HG03575 (cell line): ENCODE measurements around the gene KLK7.
"Not testable (repeated sequence)": the region's sequence is repeated elsewhere in the genome, so short reads cannot be mapped to it uniquely, and the experiment has no call there.

Experiments
- ATAC-seq: cut with Tn5 transposase; IDR thresholded peaks from one replicate; pipeline ENCODE4 v1.9.1; 2021; ENCODE audit not compliant: unreplicated experiment, insufficient number of reproducible peaks, low FRiP score; ENCODE audit errors: extremely low read depth

The KLK7 gene

GRCh38 chr19:50982186-50982585 lies 1.5 kb downstream of the KLK7 start:
- ATAC-seq = no peak

GRCh38 chr19:50981587-50982146 lies 2.0 kb downstream of the KLK7 start:
- no peak for ATAC-seq

- ATAC-seq = no peak
Observed at GRCh38 chr19:50980208-50980607, 3.5 kb downstream of the KLK7 start.

- ATAC-seq = no peak
Observed at GRCh38 chr19:50979758-50980157, 4.0 kb downstream of the KLK7 start.

- ATAC-seq = no peak
Observed at GRCh38 chr19:50978772-50979390, 4.8 kb downstream of the KLK7 start.

- no peak for ATAC-seq
Observed at GRCh38 chr19:50977626-50978025, 6.1 kb downstream of the KLK7 start.

GRCh38 chr19:50975766-50976165 lies 8.0 kb downstream of the KLK7 start:
- ATAC-seq = no peak

GRCh38 chr19:50974702-50975556 lies 8.8 kb downstream of the KLK7 start:
- ATAC-seq = no peak

- no peak for ATAC-seq
Observed at GRCh38 chr19:50972795-50973376, 10.8 kb downstream of the KLK7 start.

GRCh38 chr19:50969810-50970209 lies 13.9 kb downstream of the KLK7 start:
- not testable (repeated sequence) for ATAC-seq

GRCh38 chr19:50969413-50969760 lies 14.3 kb downstream of the KLK7 start, which contains the start of gene KLK6:
Gene KLK6, minus strand, starts transcription at chr19:50969591. Its CDS starts 1,487 bp downstream, at chr19:50968104.
- ATAC-seq = no peak

GRCh38 chr19:50968716-50969412 lies 14.9 kb downstream of the KLK7 start:
- ATAC-seq = no peak

- no peak for ATAC-seq
Observed at GRCh38 chr19:50967929-50968715, 15.6 kb downstream of the KLK7 start.

GRCh38 chr19:50964266-50964665 lies 19.5 kb downstream of the KLK7 start:
- ATAC-seq = no peak

GRCh38 chr19:50963381-50963780 lies 20.3 kb downstream of the KLK7 start:
- ATAC-seq = no peak

- ATAC-seq = no peak
Observed at GRCh38 chr19:50962245-50962644, 21.5 kb downstream of the KLK7 start.

GRCh38 chr19:50959731-50960500 lies 23.8 kb downstream of the KLK7 start:
- ATAC-seq = no peak

GRCh38 chr19:50957587-50957986 lies 26.1 kb downstream of the KLK7 start:
- ATAC-seq = no peak
